GM21786 (cell line): Measurements from ENCODE around the gene ABCC4.
A peak's percentile ranks its signal among the peaks of the same experiment; 100 is the strongest.

Experiments used
- ATAC-seq: cut with Tn5 transposase; IDR thresholded peaks from one replicate; pipeline ENCODE4 v1.9.1; 2021; ENCODE audit not compliant: unreplicated experiment

Gene ABCC4

GRCh38 chr13:95301183-95301967 is at the start of gene ABCC4:
Gene ABCC4 (minus strand): TSS chr13:95301451. CDS start chr13:95301314, 137 bp downstream.
- ATAC-seq, result peak; percentile 82

GRCh38 chr13:95349267-95349666 is 48.0 kb upstream of the ABCC4 start:
- ATAC-seq, result no peak

- ATAC-seq, result no peak
Observed at GRCh38 chr13:95343944-95344343, 42.7 kb upstream of the ABCC4 start.

- ATAC-seq, result no peak
Observed at GRCh38 chr13:95341441-95341840, 40.2 kb upstream of the ABCC4 start.

GRCh38 chr13:95338905-95339304 is 37.7 kb upstream of the ABCC4 start:
- ATAC-seq, result no peak

- ATAC-seq, result no peak
Observed at GRCh38 chr13:95337597-95337996, 36.3 kb upstream of the ABCC4 start.

GRCh38 chr13:95335667-95336066 is 34.4 kb upstream of the ABCC4 start:
- no peak for ATAC-seq

- ATAC-seq, result no peak
Observed at GRCh38 chr13:95328386-95328785, 27.1 kb upstream of the ABCC4 start.

GRCh38 chr13:95327190-95327589 is 25.9 kb upstream of the ABCC4 start:
- no peak for ATAC-seq

- no peak for ATAC-seq
Observed at GRCh38 chr13:95326695-95327094, 25.4 kb upstream of the ABCC4 start.

GRCh38 chr13:95325485-95325884 is 24.2 kb upstream of the ABCC4 start:
- ATAC-seq, result no peak

- ATAC-seq, result no peak
Observed at GRCh38 chr13:95323930-95324662, 22.8 kb upstream of the ABCC4 start.

- no peak for ATAC-seq
Observed at GRCh38 chr13:95319551-95320274, 18.5 kb upstream of the ABCC4 start.

GRCh38 chr13:95317039-95317989 is 16.1 kb upstream of the ABCC4 start:
- no peak for ATAC-seq

- ATAC-seq, result no peak
Observed at GRCh38 chr13:95315752-95316151, 14.5 kb upstream of the ABCC4 start.

- ATAC-seq, result no peak
Observed at GRCh38 chr13:95307507-95307906, 6.3 kb upstream of the ABCC4 start.

- ATAC-seq, result no peak
Observed at GRCh38 chr13:95304453-95304852, 3.2 kb upstream of the ABCC4 start.

- ATAC-seq, result no peak
Observed at GRCh38 chr13:95301968-95302393, 730 bp upstream of the ABCC4 start.

- peak; percentile 46 for ATAC-seq
Observed at GRCh38 chr13:95300625-95301182, 547 bp downstream of the ABCC4 start.

- ATAC-seq, result no peak
Observed at GRCh38 chr13:95298971-95299621, 2.2 kb downstream of the ABCC4 start.
